GM13977 (cell line): ENCODE results near the gene EXTL2.

Experiments used
- DNase-seq: peaks from one replicate; pipeline ENCODE4 v3.0.0; 2012; ENCODE audit warnings: low spot score
- CTCF ChIP-seq: IDR thresholded peaks from 2 replicates; pipeline ENCODE4 v1.5.1; 2012; ENCODE audit warnings: mild to moderate bottlenecking, control low read depth; ENCODE audit not compliant: insufficient read depth; ENCODE audit errors: extremely low read depth, missing control alignments
- in situ Hi-C: fragments of 300-500 bp; cut with MboI; formaldehyde crosslinking; loops from one replicate; pipeline ENCODE4 v1.12.0; 2022; ENCODE audit warnings: low sequenced_read_pairs, low pct_unique_long_range_greater_than_20kb, mixed read lengths, inconsistent platforms; ENCODE audit not compliant: unreplicated experiment

Gene EXTL2

GRCh38 chr1:100881687-100882086 lies 13.0 kb downstream of the EXTL2 start:
- in situ Hi-C loops: loop anchor here (25.0 kb wide), 1 partner anchor 1069 kb away; no protein-coding TSS in a partner anchor
- DNase-seq: no peak
- no peak for TF ChIP-seq CTCF

DNA sequence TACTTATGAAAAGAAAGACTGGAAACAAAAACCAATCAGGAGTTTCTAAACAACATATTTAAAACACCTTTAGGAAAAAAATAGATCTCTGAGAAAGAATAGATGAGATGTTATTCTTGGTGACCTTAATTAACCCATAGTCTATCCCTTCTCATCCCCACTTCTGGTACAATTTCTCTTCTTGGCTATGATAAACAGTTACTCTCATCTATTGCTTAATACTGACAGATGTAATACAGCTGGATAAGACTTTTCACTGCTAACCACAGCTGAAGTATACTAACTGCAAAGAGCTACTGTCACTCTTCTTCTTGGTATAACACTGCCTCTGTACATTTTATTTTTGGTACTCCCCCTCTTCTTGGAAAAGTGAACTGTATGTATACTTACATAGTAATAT lies 15.2 kb downstream of the EXTL2 start:
- in situ Hi-C loops: loop anchor here (25.0 kb wide), 1 partner anchor 1067 kb away; no protein-coding TSS in a partner anchor
- TF ChIP-seq CTCF: no peak
- no peak for DNase-seq

GRCh38 chr1:100876291-100876690 lies 18.4 kb downstream of the EXTL2 start:
- no peak for TF ChIP-seq CTCF
- in situ Hi-C loops: loop anchor here (25.0 kb wide), 1 partner anchor 1064 kb away; no protein-coding TSS in a partner anchor
- no peak for DNase-seq

DNA sequence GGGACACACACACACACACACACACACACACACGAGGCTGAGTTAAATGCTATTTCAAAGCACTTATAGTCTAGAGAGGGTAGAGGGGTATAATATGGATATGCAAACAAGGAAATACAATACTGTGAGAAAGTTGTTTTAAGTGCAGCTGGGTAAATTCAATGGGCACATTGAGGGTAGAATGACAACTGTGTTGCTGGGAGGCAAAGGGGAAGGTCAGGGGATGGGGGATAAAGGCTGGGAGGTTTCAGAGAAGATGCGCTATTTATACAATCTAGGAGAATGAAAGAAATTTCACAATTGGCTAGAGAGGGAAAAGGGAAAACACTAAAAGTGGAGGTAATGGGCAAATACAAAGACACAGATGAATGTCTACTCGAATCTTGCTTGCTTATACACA lies 19.4 kb downstream of the EXTL2 start:
- in situ Hi-C loops: loop anchor here (25.0 kb wide), 1 partner anchor 1063 kb away; no protein-coding TSS in a partner anchor
- no peak for TF ChIP-seq CTCF
- DNase-seq: no peak

GRCh38 chr1:100874433-100874832 lies 20.2 kb downstream of the EXTL2 start:
- in situ Hi-C loops: no loop called here
- TF ChIP-seq CTCF: no peak
- DNase-seq: no peak

DNA sequence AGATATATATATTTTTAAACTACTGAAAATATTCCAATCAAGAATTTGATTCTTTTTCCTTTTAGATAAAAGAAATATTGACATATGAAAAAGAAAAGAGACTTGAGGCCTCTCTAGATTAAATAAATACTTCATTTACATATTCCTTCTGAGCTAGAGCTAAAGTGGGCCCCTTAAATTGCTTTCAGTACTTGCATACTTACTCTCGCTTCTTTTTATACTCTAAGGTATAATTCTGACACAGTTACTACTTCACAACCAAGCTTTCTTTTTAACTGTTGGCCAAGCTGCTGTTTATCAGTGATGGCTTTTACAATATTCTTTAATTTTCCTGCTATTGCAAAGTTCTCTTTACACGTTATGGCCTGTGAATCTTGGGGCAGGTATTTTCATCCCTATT lies 24.6 kb downstream of the EXTL2 start:
- DNase-seq: no peak
- in situ Hi-C loops: loop anchor here (10.0 kb wide), 1 partner anchor 415 kb away; no protein-coding TSS in a partner anchor

More for the DNA sequence above, 24.6 kb downstream of the EXTL2 start:
- TF ChIP-seq CTCF: no peak
